RWPE2 (cell line): Measurements from ENCODE around the gene PKNOX2.

Experiments used
- ATAC-seq: fragments of 200-7000 bp; cut with Tn5 transposase; 3 replicates; pipeline ENCODE4 v1.9.1; 2021; ENCODE audit warnings: low read depth
- DNase-seq: peaks from one replicate; pipeline ENCODE4 v3.0.0-alpha.2; 2020; ENCODE audit warnings: low spot score
- H3K27ac ChIP-seq: fragments of 450-650 bp; 2 replicates; pipeline ENCODE4 v1.5.1; 2017; ENCODE audit warnings: mild to moderate bottlenecking; ENCODE audit not compliant: poor library complexity, severe bottlenecking
- H3K27me3 ChIP-seq: fragments of 250-450 bp; sonication (Bioruptor Pico); 2 replicates; pipeline ENCODE4 v1.5.1; 2021; ENCODE audit warnings: mild to moderate bottlenecking, moderate library complexity; ENCODE audit not compliant: insufficient read depth, poor library complexity, severe bottlenecking
- H3K36me3 ChIP-seq: fragments of 250-450 bp; sonication (Bioruptor Pico); 2 replicates; pipeline ENCODE4 v1.5.1; 2020; ENCODE audit warnings: low read depth, mild to moderate bottlenecking, moderate library complexity
- H3K4me1 ChIP-seq: fragments of 250-450 bp; sonication (Bioruptor Pico); 2 replicates; pipeline ENCODE4 v1.5.1; 2021; ENCODE audit warnings: mild to moderate bottlenecking, moderate library complexity; ENCODE audit not compliant: insufficient read depth, poor library complexity, severe bottlenecking
- H3K4me3 ChIP-seq: fragments of 250-450 bp; sonication (Bioruptor Pico); 2 replicates; pipeline ENCODE4 v1.5.1; 2021; ENCODE audit warnings: mild to moderate bottlenecking, moderate library complexity; ENCODE audit not compliant: severe bottlenecking
- H3K9me3 ChIP-seq: fragments of 250-450 bp; sonication (Bioruptor Pico); 2 replicates; pipeline ENCODE4 v1.5.1; 2021; ENCODE audit warnings: mild to moderate bottlenecking, moderate library complexity; ENCODE audit not compliant: severe bottlenecking
- TF ChIP-seq, protein P1 (sequence below): fragments of 450-650 bp; IDR thresholded peaks from one replicate; pipeline ENCODE4 v1.5.1; 2017; ENCODE audit warnings: mild to moderate bottlenecking, moderate library complexity; ENCODE audit not compliant: poor library complexity, severe bottlenecking

The PKNOX2 gene

DNA sequence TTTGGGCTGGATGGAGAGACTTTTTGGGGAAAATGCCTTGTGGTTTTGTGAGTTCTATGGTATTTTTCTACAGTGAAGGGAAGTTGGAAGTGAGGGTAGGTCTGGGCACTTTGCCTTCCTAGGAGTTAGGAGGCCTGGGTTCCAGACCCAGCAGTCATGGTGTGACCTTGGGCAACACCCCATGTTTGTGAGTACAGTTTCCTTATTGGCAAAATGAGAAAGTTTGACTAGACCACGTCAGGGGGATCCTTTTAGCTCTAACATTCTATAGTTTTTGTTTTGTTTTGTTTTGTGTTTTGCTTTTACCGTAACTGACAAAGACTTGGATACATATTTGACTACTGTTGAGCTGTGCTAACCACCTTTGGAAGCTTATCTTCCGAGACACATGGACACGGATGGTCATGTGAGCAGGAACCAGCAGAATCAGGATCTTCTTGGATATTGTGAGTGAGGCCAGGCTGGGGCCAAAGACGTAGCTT is 109.0 kb downstream of the PKNOX2 start:
- no peak for DNase-seq
- no peaks in the 10 kb centered on the region for H3K4me1 ChIP-seq
- H3K9me3 ChIP-seq = no peaks in the 10 kb centered on the region
- TF ChIP-seq, protein P1, sequence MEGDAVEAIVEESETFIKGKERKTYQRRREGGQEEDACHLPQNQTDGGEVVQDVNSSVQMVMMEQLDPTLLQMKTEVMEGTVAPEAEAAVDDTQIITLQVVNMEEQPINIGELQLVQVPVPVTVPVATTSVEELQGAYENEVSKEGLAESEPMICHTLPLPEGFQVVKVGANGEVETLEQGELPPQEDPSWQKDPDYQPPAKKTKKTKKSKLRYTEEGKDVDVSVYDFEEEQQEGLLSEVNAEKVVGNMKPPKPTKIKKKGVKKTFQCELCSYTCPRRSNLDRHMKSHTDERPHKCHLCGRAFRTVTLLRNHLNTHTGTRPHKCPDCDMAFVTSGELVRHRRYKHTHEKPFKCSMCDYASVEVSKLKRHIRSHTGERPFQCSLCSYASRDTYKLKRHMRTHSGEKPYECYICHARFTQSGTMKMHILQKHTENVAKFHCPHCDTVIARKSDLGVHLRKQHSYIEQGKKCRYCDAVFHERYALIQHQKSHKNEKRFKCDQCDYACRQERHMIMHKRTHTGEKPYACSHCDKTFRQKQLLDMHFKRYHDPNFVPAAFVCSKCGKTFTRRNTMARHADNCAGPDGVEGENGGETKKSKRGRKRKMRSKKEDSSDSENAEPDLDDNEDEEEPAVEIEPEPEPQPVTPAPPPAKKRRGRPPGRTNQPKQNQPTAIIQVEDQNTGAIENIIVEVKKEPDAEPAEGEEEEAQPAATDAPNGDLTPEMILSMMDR = no peak
- no peaks in the 10 kb centered on the region for H3K36me3 ChIP-seq
- H3K4me3 ChIP-seq = no peak overlapping the region
- H3K27ac ChIP-seq = no peak overlapping the region
- no peaks in the 10 kb centered on the region for H3K27me3 ChIP-seq
- no peak for ATAC-seq

DNA sequence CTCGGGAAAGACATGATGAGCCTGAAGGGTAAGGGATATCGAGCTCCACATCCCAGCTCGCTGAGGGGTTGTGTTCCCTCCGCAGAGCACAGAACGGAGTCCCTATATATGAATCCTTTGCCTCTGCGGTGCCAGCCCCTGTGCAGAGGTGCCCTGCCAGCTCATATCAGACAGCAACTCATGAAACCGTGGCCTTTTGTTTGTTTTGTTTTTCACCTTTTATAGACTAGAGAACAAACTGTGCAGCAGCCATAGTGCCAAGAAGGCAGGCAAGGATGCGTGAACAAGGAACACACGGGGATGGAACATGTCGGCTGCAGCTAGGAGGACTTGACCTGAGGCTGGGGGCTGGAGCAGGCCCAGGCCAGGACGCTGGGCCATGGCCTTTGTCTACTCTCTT is 109.8 kb downstream of the PKNOX2 start:
- no peak overlapping the region for H3K4me3 ChIP-seq
- ATAC-seq (no peak), DNase-seq (no peak)
- no peaks in the 10 kb centered on the region for H3K27me3 ChIP-seq
- H3K9me3 ChIP-seq = no peaks in the 10 kb centered on the region
- H3K27ac ChIP-seq = no peak overlapping the region
- no peaks in the 10 kb centered on the region for H3K4me1 ChIP-seq
- TF ChIP-seq, protein P1 = no peak
- H3K36me3 ChIP-seq = no peaks in the 10 kb centered on the region

DNA sequence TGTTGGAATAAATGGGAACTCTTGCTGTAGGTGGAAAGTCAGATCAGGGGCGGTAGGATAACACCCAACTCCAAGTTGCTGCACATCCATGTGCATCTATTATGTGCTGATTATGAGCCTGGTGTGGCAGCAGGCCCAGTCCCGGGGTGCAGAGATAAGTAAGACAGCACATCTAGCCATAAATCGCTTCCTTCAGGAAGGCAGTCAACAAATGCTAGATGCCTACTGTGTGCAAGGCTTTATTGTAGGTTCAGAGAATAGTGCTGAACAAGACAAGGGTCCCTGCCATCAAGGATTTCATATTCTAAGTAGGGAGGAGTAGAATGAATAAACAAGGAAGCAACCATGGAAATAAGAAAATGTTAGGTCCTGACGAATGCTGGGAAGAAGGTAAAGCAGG is 110.2 kb downstream of the PKNOX2 start:
- no peaks in the 10 kb centered on the region for H3K36me3 ChIP-seq
- ATAC-seq (no peak), DNase-seq (no peak)
- no peak overlapping the region for H3K4me3 ChIP-seq
- no peaks in the 10 kb centered on the region for H3K27me3 ChIP-seq
- TF ChIP-seq, protein P1 = no peak
- no peaks in the 10 kb centered on the region for H3K9me3 ChIP-seq
- no peak overlapping the region for H3K27ac ChIP-seq
- H3K4me1 ChIP-seq = no peaks in the 10 kb centered on the region

DNA sequence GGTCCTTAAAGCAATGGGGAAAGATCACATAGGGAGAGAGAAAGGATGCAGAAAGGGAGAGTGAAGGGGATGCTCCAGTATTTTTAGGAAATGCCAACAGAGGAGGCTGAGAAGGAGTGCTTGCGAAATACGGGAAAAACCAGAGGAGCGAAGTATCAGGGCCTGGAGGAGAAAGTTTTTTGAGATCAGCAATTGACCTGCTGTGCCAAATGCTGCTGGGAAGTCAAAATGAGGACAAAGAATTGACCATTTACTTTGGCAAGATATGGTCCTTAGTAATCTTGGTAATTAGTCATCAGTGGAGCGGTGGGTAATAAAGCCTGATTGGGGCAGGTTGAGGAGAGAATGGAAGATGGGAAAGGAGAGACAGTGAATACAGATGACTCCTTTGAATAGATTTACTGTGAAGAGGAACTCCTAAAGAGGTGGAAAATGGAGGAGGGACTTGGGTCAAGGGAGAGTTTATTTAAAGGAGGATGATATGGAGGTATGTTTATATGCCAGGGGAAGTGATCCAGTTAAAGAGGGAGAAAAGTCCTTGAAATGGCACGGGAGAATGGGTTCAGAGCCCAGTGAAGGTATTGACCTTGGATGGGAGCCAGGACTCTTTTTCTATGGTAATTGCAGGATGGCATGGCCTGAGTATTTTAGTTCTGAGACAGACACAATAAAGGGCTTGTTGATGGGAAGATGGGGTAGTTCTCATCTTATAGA is 111.5 kb downstream of the PKNOX2 start:
- H3K4me1 ChIP-seq = no peaks in the 10 kb centered on the region
- no peaks in the 10 kb centered on the region for H3K36me3 ChIP-seq
- no peaks in the 10 kb centered on the region for H3K9me3 ChIP-seq
- TF ChIP-seq, protein P1 = no peak
- DNase-seq = no peak
- H3K27me3 ChIP-seq = no peaks in the 10 kb centered on the region
- H3K4me3 ChIP-seq = no peak overlapping the region
- H3K27ac ChIP-seq = no peak overlapping the region
- no peak for ATAC-seq

DNA sequence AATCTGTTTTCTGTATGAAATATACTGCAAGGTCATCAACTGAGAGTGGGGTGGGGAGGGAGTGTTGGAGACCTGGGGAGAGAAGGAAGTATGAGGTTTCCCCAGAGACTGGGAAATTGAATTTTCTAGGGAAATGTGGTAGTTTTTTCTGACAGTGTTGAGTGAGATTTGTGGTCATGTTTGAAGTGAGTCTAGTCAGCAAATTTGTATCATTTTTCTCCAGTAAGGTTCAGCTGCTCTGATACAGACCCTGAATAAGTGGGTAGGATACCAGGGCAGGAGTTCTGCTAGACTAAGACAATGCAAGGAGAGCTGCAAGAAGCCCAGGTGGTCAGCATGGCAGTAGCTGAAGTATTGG is 112.0 kb downstream of the PKNOX2 start:
- ATAC-seq (no peak), DNase-seq (no peak)
- no peak overlapping the region for H3K4me3 ChIP-seq
- no peaks in the 10 kb centered on the region for H3K36me3 ChIP-seq
- no peak overlapping the region for H3K27ac ChIP-seq
- no peaks in the 10 kb centered on the region for H3K4me1 ChIP-seq
- no peaks in the 10 kb centered on the region for H3K9me3 ChIP-seq
- TF ChIP-seq, protein P1 = no peak
- H3K27me3 ChIP-seq = no peaks in the 10 kb centered on the region
